GM12864 (cell line): ENCODE data around the gene ASPSCR1.

Experiments
- DNase-seq: peaks from one replicate; pipeline ENCODE4 v3.0.0-alpha.2; 2011; ENCODE audit warnings: low read depth
- H3K4me3 ChIP-seq: 2 replicates; pipeline ENCODE4 v1.5.1; 2011; ENCODE audit warnings: mild to moderate bottlenecking, low read depth, low read length, control low read depth
- CTCF ChIP-seq: IDR thresholded peaks from 2 replicates; pipeline ENCODE4 v1.5.1; 2011; ENCODE audit warnings: low read depth, mild to moderate bottlenecking, moderate library complexity, low read length, control low read depth, inconsistent platforms; ENCODE audit errors: missing control alignments

ASPSCR1 gene

GRCh38 chr17:81944858-81945257, 32.6 kb upstream of the ASPSCR1 start:
- H3K4me3 ChIP-seq = no peak overlapping the region
- DNase-seq = no peak
- TF ChIP-seq CTCF = no peak

- TF ChIP-seq CTCF = no peak
- H3K4me3 ChIP-seq = no peak within 1 kb of the TSS
- DNase-seq = no peak
Observed at GRCh38 chr17:81947189-81947588, 30.2 kb upstream of the ASPSCR1 start, which contains the start of gene MYADML2. Gene MYADML2, minus strand, starts transcription at chr17:81947233. Its CDS starts 5,492 bp downstream, at chr17:81941741.

- no peak overlapping the region for H3K4me3 ChIP-seq
- DNase-seq = no peak
- TF ChIP-seq CTCF = no peak
Observed at GRCh38 chr17:81948635-81949378, 28.6 kb upstream of the ASPSCR1 start.

GRCh38 chr17:81950501-81950900, 26.9 kb upstream of the ASPSCR1 start:
- no peak for DNase-seq
- no peak overlapping the region for H3K4me3 ChIP-seq
- no peak for TF ChIP-seq CTCF

GRCh38 chr17:81951785-81952684, 25.4 kb upstream of the ASPSCR1 start:
- DNase-seq = no peak
- no peak overlapping the region for H3K4me3 ChIP-seq
- TF ChIP-seq CTCF = no peak

- H3K4me3 ChIP-seq = no peak overlapping the region
- no peak for DNase-seq
- no peak for TF ChIP-seq CTCF
Observed at GRCh38 chr17:81952792-81953228, 24.6 kb upstream of the ASPSCR1 start.
